H7 (cell line): ENCODE results near the gene OGA. TPM values are rescaled to one million over a fixed set of nuclear protein-coding genes. Genes with fewer than 3 reads are reported as not detected.
"Not testable (repeated sequence)": the region's sequence is repeated elsewhere in the genome, so short reads cannot be mapped to it uniquely, and the experiment has no call there.

ENCODE experiments used
- DNase-seq: peaks from one replicate; pipeline ENCODE4 v3.0.0; 2012
- H3K27me3 ChIP-seq: 2 replicates; pipeline ENCODE4 v1.6.0; 2011; ENCODE audit warnings: mild to moderate bottlenecking, low read length; ENCODE audit not compliant: control insufficient read depth, insufficient read depth
- H3K36me3 ChIP-seq: replicated peaks from 2 replicates; pipeline ENCODE4 v1.5.1; 2011; ENCODE audit warnings: low read length; ENCODE audit not compliant: control insufficient read depth, insufficient read depth
- H3K4me3 ChIP-seq: 2 replicates; pipeline ENCODE4 v1.5.1; 2011; ENCODE audit warnings: low read depth, mild to moderate bottlenecking, control low read depth, low read length, moderate library complexity; ENCODE audit not compliant: insufficient read depth
- total RNA-seq: library from RNA; depleted of rRNA; stranded (reverse); fragments of >200 nt; shearing (Covaris generic); gene quantifications from 2 replicates; pipeline ENCODE4 v1.2.3, GENCODE V29; 2014

OGA gene
- total RNA-seq, 1 experiment from 2014 or later, result 56.3 TPM

GRCh38 chr10:101793526-101793925 lies 24.7 kb downstream of the OGA start:
- Histone ChIP-seq H3K4me3 (no peak overlapping the region), H3K36me3 (peaks cover 29% of the 10 kb centered on the region), H3K27me3 (no peaks in the 10 kb centered on the region)
- DNase-seq, result no peak

- H3K27me3 ChIP-seq, result no peaks in the 10 kb centered on the region
- DNase-seq, result no peak
- H3K36me3 ChIP-seq, result peaks cover 28% of the 10 kb centered on the region
- H3K4me3 ChIP-seq, result no peak overlapping the region
Measured at GRCh38 chr10:101789686-101790085, 28.6 kb downstream of the OGA start.

- peaks cover 27% of the 10 kb centered on the region for H3K36me3 ChIP-seq
- H3K27me3 ChIP-seq, result not testable (repeated sequence)
Measured at GRCh38 chr10:101789231-101789630, 29.0 kb downstream of the OGA start.

GRCh38 chr10:101785801-101786200 lies 32.4 kb downstream of the OGA start:
- no peak for DNase-seq
- Histone ChIP-seq H3K36me3 (peaks cover 12% of the 10 kb centered on the region), H3K27me3 (no peaks in the 10 kb centered on the region), H3K4me3 (no peak overlapping the region)

More at GRCh38 chr10:101789231-101789630, 29.0 kb downstream of the OGA start:
- H3K4me3 ChIP-seq, DNase-seq: not testable (repeated sequence)

GRCh38 chr10:101784558-101784957 lies 33.7 kb downstream of the OGA start:
- H3K27me3 ChIP-seq, result no peaks in the 10 kb centered on the region
- H3K4me3 ChIP-seq, result no peak overlapping the region
- peaks cover 12% of the 10 kb centered on the region for H3K36me3 ChIP-seq
- DNase-seq, result no peak

GRCh38 chr10:101783736-101784118 lies 34.5 kb downstream of the OGA start:
- DNase-seq, result peak; percentile 65
- Histone ChIP-seq H3K27me3 (no peaks in the 10 kb centered on the region), H3K4me3 (peak overlapping the region; percentile 71), H3K36me3 (peaks cover 12% of the 10 kb centered on the region)

GRCh38 chr10:101782811-101783735 lies 35.2 kb downstream of the OGA start, which contains the start of gene NPM3:
NPM3 (minus strand) TSS chr10:101783446; CDS start chr10:101783390, 56 bp downstream.
- Histone ChIP-seq H3K36me3 (peaks cover 12% of the 10 kb centered on the region), H3K4me3 (peak within 1 kb of the TSS; percentile 71)

GRCh38 chr10:101781984-101782810 lies 36.0 kb downstream of the OGA start:
- DNase-seq, result no peak
- H3K4me3 ChIP-seq, result peak overlapping the region; percentile 71
- H3K27me3 ChIP-seq, result peaks cover 7% of the 10 kb centered on the region; the same call in 1 of the 2 replicates
- peaks cover 9% of the 10 kb centered on the region for H3K36me3 ChIP-seq

More at GRCh38 chr10:101782811-101783735, 35.2 kb downstream of the OGA start, which contains the start of gene NPM3:
- peak; percentile 96 for DNase-seq
- H3K27me3 ChIP-seq, result no peaks in the 10 kb centered on the region

GRCh38 chr10:101781655-101781983 lies 36.6 kb downstream of the OGA start:
- Histone ChIP-seq H3K4me3 (no peak overlapping the region), H3K27me3 (peaks cover 12% of the 10 kb centered on the region), H3K36me3 (peaks cover 7% of the 10 kb centered on the region)
- DNase-seq, result no peak

- Histone ChIP-seq H3K4me3 (no peak overlapping the region), H3K36me3 (peaks cover 4% of the 10 kb centered on the region)
- DNase-seq, result peak; percentile 94
Measured at GRCh38 chr10:101780818-101781654, 37.2 kb downstream of the OGA start.

GRCh38 chr10:101780187-101780817 lies 37.9 kb downstream of the OGA start:
- Histone ChIP-seq H3K36me3 (no peaks in the 10 kb centered on the region; the same call in 1 of the 2 replicates), H3K4me3 (peak overlapping the region; percentile 50), H3K27me3 (peaks cover 20% of the 10 kb centered on the region)
- DNase-seq, result peak; percentile 65

More at GRCh38 chr10:101780818-101781654, 37.2 kb downstream of the OGA start:
- peaks cover 16% of the 10 kb centered on the region for H3K27me3 ChIP-seq

GRCh38 chr10:101779544-101780186 lies 38.6 kb downstream of the OGA start:
- DNase-seq, result peak; percentile 94
- H3K4me3 ChIP-seq, result peak overlapping the region; percentile 50
- peaks cover 27% of the 10 kb centered on the region for H3K27me3 ChIP-seq
- H3K36me3 ChIP-seq, result no peaks in the 10 kb centered on the region; the same call in 1 of the 2 replicates
